Measurements from ENCODE around the gene CFAP68.

The CFAP68 gene, protein sequence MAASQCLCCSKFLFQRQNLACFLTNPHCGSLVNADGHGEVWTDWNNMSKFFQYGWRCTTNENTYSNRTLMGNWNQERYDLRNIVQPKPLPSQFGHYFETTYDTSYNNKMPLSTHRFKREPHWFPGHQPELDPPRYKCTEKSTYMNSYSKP

DNA sequence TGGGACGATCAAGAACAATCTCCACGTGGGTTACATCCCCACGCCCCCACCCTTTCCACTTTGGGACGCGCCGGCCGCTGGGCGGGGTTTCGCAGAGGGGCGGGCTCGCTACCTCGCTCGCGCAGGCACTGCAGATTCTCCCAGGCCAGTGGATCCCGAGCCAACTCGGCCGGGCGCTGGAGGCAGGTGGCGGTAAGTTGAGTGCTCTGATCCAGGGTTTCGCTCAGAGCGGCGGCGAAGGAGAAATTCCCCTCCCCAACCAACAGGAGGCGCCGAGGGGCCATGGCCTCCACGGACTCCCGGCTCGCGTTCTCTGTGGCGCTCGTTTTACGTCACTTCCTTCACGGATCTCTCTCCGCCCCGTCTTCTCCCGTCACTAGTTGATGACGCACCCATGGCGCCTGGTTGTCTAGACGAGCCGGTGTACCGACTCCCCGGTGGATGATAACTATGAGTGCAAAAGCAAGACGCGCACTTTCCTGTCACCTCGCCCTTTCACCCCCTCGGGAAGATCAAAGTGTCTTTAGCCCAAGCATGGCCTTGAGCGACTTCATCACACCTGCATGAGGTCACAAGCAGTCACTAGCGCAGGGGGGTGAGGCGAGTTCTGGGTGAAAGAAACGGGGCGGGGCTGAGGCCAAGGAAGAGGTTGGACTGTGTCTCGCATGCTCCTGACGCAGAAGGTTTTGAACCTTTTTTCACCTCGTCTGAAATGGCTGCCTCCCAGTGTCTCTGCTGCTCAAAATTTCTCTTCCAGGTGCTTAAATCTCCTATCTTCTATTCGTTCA, at the start of gene CFAP68, which contains the start of gene FDXACB1:
Gene CFAP68 (plus strand): TSS at position 693 of the 788 bp plus-strand sequence. CDS start 20 bp downstream, at position 713.
Gene FDXACB1 (minus strand): TSS at position 317 of the 788 bp plus-strand sequence. CDS start 33 bp downstream, at position 284.
- peaks cover 6% of the 10 kb centered on the region for H3K36me3 Mint-ChIP-seq (ENCODE audit: low read depth)
- peak within 1 kb of the TSS; percentile 92 for H3K4me3 Mint-ChIP-seq
- H3K27ac Mint-ChIP-seq: peak within 1 kb of the TSS; percentile 99
- peak; percentile 94 for DNase-seq (ENCODE audit: low spot score)
- H3K9me3 Mint-ChIP-seq: no peaks in the 10 kb centered on the region
- peaks cover 14% of the 10 kb centered on the region for H3K4me1 Mint-ChIP-seq (ENCODE audit: low read depth)
- no peaks in the 10 kb centered on the region for H3K27me3 Mint-ChIP-seq (ENCODE audit: low read depth)

DNA sequence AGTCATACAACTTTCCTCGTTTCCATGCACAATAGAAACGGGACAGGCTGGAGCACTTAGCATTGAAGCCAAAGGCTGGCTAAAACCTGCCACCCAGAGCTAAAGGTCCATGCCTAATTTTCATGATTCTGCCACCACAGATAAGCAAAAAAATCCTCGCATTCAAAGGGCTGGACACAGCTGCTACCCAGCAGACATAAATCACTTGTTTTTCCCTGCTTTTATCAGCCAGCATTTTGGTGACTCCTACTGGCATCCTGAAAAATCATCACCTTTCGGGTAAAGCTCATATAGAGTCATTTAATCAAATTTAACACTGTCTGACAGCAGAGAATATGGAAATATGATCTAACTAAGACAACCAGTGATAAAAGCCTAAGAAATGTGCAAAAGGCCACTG, 45.8 kb upstream of the CFAP68 start:
- H3K27me3 Mint-ChIP-seq (ENCODE audit: low read depth): no peaks in the 10 kb centered on the region
- no peak overlapping the region for H3K27ac Mint-ChIP-seq
- no peak overlapping the region for H3K4me3 Mint-ChIP-seq

DNA sequence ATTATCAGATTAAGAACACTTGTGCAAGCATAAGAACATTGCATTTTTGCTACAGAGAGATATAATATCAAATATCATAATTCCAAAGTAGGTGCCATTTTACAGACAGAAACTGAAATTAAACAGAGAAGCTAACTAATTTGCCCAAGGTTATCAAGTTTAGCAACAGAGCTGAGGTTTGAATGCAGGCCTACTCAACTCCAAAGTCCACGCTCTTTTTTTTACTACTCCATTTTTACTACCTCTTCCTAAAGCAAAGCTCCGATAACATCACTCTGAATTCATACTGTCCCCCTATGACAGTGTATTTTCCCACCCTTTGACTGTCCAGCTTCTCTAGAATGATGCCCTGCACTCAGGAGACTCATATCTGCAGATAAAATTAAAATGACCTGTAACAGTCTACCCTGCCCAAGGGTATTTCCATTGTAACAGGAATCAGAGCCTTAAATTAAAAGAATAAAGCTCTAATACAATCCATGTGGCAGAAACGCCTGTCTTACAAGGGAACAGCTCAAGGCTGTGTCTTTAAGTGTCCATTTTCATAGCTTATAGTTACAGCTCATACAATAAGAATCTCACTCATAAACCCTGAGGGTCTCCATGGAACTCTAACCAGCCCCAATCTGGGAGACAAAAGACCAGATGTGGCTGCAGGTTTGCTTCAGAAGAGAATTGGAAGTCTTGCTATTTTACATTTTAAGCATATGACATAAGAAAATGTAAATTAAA, 44.7 kb upstream of the CFAP68 start:
- H3K36me3 Mint-ChIP-seq (ENCODE audit: low read depth): peaks cover 33% of the 10 kb centered on the region
- DNase-seq (ENCODE audit: low spot score): no peak
- no peak overlapping the region for H3K27ac Mint-ChIP-seq
- H3K4me3 Mint-ChIP-seq: no peak overlapping the region
- H3K9me3 Mint-ChIP-seq: no peaks in the 10 kb centered on the region
- no peaks in the 10 kb centered on the region for H3K27me3 Mint-ChIP-seq (ENCODE audit: low read depth)
- H3K4me1 Mint-ChIP-seq (ENCODE audit: low read depth): peaks cover 5% of the 10 kb centered on the region

More for the DNA sequence above, 45.8 kb upstream of the CFAP68 start:
- peaks cover 10% of the 10 kb centered on the region for H3K4me1 Mint-ChIP-seq (ENCODE audit: low read depth)
- DNase-seq (ENCODE audit: low spot score): no peak
- H3K36me3 Mint-ChIP-seq (ENCODE audit: low read depth): peaks cover 36% of the 10 kb centered on the region
- no peaks in the 10 kb centered on the region for H3K9me3 Mint-ChIP-seq

DNA sequence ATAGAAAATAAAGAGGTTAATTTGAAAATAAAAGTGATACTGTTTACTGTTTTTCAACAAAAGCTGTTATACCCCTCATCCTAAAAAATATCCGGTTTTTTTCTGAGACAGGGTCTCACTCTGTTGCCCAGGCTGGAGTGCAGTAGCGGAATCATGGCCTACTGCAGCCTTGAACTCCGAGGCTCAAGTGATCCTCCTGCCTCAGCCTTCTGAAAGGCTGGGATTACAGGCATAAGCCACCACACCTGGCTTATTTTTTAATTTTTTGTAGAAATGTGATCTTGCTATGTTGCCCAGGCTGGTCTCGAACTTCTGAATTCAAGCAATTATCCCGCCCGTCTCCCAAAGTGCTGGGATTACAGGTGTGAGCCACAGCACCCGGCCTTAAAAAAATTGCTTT, 43.7 kb upstream of the CFAP68 start:
- Mint-ChIP-seq H3K36me3 (ENCODE audit: low read depth) (peaks cover 28% of the 10 kb centered on the region), H3K27me3 (ENCODE audit: low read depth) (no peaks in the 10 kb centered on the region), H3K4me1 (ENCODE audit: low read depth) (peaks cover 3% of the 10 kb centered on the region), H3K27ac (no peak overlapping the region), H3K9me3 (no peaks in the 10 kb centered on the region), H3K4me3 (no peak overlapping the region)
- DNase-seq (ENCODE audit: low spot score): no peak

DNA sequence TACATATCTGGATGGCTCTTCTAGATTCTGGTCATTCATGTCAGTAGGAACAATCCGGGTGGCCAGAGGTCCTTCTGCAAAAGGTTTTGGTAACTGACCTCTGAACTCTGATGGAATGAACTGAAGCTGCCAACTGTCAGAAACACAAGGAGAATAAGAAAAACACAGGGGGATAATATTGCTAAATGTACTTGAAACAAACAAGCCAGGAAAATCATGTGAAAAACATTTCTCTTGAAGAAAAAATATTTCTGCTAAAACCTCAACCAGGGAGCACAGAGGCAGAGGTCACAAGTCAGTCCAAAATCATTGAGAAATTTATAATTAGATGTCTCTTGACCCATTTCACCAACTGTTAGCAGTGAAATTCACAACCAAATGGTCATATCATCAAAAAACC, 43.2 kb upstream of the CFAP68 start:
- Mint-ChIP-seq H3K27ac (no peak overlapping the region), H3K36me3 (ENCODE audit: low read depth) (peaks cover 28% of the 10 kb centered on the region), H3K4me1 (ENCODE audit: low read depth) (peaks cover 3% of the 10 kb centered on the region), H3K4me3 (no peak overlapping the region), H3K9me3 (no peaks in the 10 kb centered on the region), H3K27me3 (ENCODE audit: low read depth) (no peaks in the 10 kb centered on the region)
- no peak for DNase-seq (ENCODE audit: low spot score)

DNA sequence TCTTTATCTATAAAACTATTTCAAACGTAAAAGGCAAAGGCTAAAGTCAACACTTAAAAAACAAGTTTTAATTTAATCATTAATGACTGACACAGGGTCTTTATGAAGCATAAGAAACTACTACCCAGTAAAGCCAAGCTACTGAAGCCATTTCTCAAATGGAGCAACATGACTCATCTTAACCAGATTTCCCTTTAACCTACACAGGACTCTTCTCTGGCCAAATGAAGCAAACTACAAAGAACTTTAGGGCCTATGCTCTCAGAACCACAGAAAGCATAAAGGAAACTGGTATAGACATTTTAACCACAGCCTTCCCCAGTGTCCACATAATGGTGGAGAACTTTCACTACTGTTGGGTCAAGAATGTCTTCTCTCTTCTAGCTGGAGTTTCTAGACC, 42.6 kb upstream of the CFAP68 start:
- Mint-ChIP-seq H3K9me3 (no peaks in the 10 kb centered on the region), H3K27me3 (ENCODE audit: low read depth) (no peaks in the 10 kb centered on the region), H3K4me1 (ENCODE audit: low read depth) (peaks cover 3% of the 10 kb centered on the region), H3K36me3 (ENCODE audit: low read depth) (peaks cover 24% of the 10 kb centered on the region), H3K27ac (no peak overlapping the region), H3K4me3 (no peak overlapping the region)
- DNase-seq (ENCODE audit: low spot score): no peak

DNA sequence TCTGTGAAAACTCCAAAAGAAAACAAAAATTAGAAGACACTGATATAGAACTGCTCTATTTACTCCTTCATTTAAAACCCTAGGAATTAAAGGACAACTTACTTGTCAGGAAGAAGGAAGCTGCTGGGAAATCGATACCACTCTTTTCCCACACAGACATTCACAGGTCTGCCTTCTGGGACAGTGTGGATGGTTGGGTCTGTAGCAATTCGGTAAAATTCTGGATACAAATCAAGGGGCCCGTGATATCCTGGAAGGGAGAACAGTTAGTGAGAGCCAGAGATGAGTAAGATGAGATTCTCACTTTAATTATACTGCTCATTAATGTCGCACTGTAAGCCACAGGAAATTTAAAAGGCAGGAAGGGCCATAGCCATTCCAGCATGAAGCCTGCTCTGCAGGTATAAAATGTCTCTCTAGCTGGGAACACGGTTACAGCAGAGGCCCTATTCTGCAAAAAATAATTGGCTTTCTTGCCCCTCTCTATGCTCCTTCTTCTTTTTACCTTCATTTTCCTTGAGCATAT, 41.9 kb upstream of the CFAP68 start:
- H3K4me1 Mint-ChIP-seq (ENCODE audit: low read depth): peaks cover 3% of the 10 kb centered on the region
- H3K36me3 Mint-ChIP-seq (ENCODE audit: low read depth): peaks cover 22% of the 10 kb centered on the region
- no peak overlapping the region for H3K27ac Mint-ChIP-seq

DNA sequence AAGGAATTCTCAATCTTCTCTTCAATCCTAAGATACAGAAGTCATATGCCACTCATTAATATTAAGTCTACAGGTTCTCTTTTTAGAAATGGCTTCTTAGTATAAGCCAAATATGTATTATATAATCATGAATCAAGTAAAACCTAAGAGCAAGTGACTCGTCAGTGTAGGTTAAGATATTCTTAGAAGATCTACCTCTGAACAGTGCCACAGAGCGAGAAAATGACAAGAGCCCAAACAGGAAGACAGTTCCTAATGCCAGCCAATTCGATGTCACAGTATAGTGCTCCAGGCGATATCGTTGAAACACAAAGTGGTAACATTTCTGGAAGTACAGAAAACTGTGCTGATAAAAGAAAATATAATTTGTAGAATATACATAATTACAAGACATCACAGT, 41.3 kb upstream of the CFAP68 start:
- Mint-ChIP-seq H3K4me3 (no peak overlapping the region), H3K36me3 (ENCODE audit: low read depth) (peaks cover 22% of the 10 kb centered on the region), H3K27ac (no peak overlapping the region), H3K27me3 (ENCODE audit: low read depth) (no peaks in the 10 kb centered on the region), H3K4me1 (ENCODE audit: low read depth) (peaks cover 3% of the 10 kb centered on the region), H3K9me3 (no peaks in the 10 kb centered on the region)
- no peak for DNase-seq (ENCODE audit: low spot score)

More for the DNA sequence above, 41.9 kb upstream of the CFAP68 start:
- no peak for DNase-seq (ENCODE audit: low spot score)
- no peaks in the 10 kb centered on the region for H3K27me3 Mint-ChIP-seq (ENCODE audit: low read depth)
- no peak overlapping the region for H3K4me3 Mint-ChIP-seq
- H3K9me3 Mint-ChIP-seq: no peaks in the 10 kb centered on the region

DNA sequence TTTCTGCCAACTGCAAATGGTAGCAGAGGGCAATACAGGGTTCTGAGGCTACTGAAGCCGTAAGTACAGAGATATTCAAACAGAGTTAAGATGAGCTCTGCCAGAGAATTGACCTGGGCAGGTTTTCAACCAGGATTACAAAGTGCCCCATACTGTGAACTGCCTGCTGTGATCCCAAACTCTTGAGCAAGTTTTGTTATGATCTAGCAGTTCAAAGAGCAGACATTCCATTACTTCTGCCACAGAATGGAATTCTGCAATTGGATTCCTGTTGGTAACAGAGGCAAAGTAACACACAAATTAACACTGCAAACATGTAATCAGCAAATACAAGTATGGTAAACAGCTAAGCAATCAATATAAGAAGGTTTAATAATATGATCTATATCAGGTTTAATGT, 39.2 kb upstream of the CFAP68 start:
- H3K27me3 Mint-ChIP-seq (ENCODE audit: low read depth): no peaks in the 10 kb centered on the region
- no peak for DNase-seq (ENCODE audit: low spot score)
- H3K9me3 Mint-ChIP-seq: no peaks in the 10 kb centered on the region
- H3K4me1 Mint-ChIP-seq (ENCODE audit: low read depth): peaks cover 3% of the 10 kb centered on the region
- no peak overlapping the region for H3K27ac Mint-ChIP-seq
- H3K4me3 Mint-ChIP-seq: no peak overlapping the region
- H3K36me3 Mint-ChIP-seq (ENCODE audit: low read depth): peaks cover 24% of the 10 kb centered on the region

DNA sequence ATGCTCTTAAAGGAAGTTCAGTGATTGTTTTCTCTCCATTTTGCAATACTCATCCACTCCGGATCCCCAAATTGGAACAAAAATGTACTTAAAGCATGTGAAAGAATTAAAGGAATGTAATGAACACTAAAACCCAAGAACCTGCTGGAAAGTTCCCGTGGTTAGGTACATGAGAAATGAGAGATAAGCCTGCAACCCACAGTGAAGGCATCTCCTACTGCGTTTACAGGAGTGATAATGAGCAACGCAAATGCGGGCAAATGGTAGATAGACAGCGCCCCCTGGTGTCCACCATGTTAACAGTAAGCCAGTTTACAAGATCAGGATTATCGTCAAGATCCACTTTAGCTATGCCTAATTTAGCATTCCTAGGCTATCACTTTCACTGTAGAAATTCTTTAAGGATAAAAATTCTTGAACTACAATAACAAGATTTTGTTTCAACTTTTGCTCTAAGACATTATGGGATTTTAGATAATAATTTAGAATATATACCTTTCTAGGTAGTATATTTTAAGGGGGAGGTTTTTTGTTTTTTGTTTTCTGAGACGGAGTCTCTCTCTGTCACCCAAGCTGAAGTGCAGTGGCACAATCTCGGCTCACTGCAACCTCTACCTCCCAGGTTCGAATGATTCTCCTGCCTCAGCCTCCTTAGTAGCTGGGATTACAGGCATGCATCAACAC, 37.8 kb upstream of the CFAP68 start:
- H3K9me3 Mint-ChIP-seq: no peaks in the 10 kb centered on the region
- DNase-seq (ENCODE audit: low spot score): peak; percentile 75

DNA sequence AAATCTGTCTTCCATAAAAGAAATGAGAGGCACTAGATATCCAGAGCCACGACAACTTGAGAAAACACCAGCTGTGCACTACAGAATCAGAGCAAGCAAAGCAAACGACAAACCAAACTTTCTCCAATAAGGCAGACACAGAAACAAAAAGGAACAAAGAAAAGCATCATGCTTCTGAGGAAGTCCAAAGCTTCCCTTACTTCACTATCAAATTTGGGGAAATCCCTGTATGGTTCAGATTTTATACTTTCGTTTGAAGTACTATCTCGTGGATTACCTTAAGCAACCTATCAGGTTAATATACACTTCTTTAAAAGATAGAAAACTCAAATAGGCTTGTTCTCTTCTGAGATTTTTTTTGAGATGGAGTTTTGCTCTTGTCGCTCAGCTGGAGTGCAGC, 35.7 kb upstream of the CFAP68 start:
- Mint-ChIP-seq H3K4me3 (no peak overlapping the region), H3K4me1 (ENCODE audit: low read depth) (no peaks in the 10 kb centered on the region), H3K27ac (no peak overlapping the region), H3K27me3 (ENCODE audit: low read depth) (no peaks in the 10 kb centered on the region), H3K9me3 (no peaks in the 10 kb centered on the region), H3K36me3 (ENCODE audit: low read depth) (peaks cover 20% of the 10 kb centered on the region)
- no peak for DNase-seq (ENCODE audit: low spot score)

More for the DNA sequence above, 37.8 kb upstream of the CFAP68 start:
- H3K4me1 Mint-ChIP-seq (ENCODE audit: low read depth): peaks cover 3% of the 10 kb centered on the region
- H3K4me3 Mint-ChIP-seq: no peak overlapping the region
- no peak overlapping the region for H3K27ac Mint-ChIP-seq
- H3K27me3 Mint-ChIP-seq (ENCODE audit: low read depth): no peaks in the 10 kb centered on the region
- peaks cover 18% of the 10 kb centered on the region for H3K36me3 Mint-ChIP-seq (ENCODE audit: low read depth)

DNA sequence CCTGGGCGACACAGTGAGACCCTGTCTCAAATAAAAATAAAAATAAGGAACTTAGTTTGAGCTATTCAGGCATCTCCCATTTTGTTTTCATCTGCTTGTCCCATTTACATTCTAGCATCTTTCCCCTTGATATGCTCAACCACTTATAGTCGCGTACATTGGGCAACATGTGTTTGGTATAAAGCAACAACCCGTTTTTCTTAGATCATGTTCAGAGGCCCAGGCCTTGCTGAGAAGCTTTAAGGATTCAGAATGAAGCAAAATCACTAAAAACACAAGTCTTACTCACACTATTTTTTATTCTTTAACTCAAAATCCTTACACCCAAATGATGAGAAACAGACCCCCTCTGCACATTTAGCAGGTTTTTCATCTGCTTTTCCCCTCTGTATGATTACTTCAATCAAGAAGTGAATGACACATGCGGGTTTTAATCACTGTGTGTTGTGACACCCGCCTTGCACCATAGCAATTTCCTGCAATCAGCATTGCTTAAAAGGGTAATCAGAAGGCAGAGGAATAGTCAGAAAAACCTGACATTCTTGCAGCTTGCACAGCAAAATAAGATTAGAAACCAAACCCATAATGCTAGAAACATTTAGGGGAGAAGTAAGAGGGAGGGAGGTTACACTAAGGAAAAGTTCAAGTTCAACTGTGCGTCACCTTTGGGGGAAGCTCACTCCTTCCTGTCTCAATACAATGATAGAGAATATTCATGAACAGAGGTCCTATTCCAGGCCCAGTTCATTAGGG, 33.9 kb upstream of the CFAP68 start:
- H3K36me3 Mint-ChIP-seq (ENCODE audit: low read depth): peaks cover 25% of the 10 kb centered on the region
- H3K4me3 Mint-ChIP-seq: no peak overlapping the region
- no peaks in the 10 kb centered on the region for H3K9me3 Mint-ChIP-seq
- no peaks in the 10 kb centered on the region for H3K27me3 Mint-ChIP-seq (ENCODE audit: low read depth)
- H3K27ac Mint-ChIP-seq: no peak overlapping the region
- no peaks in the 10 kb centered on the region for H3K4me1 Mint-ChIP-seq (ENCODE audit: low read depth)
- no peak for DNase-seq (ENCODE audit: low spot score)

DNA sequence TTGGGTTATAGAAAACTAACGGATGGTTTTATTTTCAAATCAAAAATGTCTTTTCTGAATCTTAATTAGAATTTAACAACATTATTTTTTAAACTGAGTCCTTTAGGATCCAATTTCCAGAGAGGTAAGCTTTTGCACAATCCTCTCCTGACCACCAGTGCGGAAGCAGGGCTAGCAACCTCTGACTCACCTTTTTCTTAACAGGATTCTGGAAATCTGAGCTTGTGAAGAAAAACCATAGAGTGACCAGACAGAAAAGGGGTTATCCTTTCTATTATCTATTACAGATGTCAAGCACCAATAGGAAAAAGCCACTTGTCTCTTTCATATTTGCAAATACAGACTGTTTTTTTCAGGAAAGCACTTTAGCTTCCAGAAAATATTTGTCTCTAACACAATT, 33.3 kb upstream of the CFAP68 start:
- Mint-ChIP-seq H3K27me3 (ENCODE audit: low read depth) (no peaks in the 10 kb centered on the region), H3K9me3 (no peaks in the 10 kb centered on the region), H3K4me3 (no peak overlapping the region), H3K36me3 (ENCODE audit: low read depth) (peaks cover 29% of the 10 kb centered on the region), H3K4me1 (ENCODE audit: low read depth) (no peaks in the 10 kb centered on the region), H3K27ac (no peak overlapping the region)
- DNase-seq (ENCODE audit: low spot score): no peak
